Gastrocnemius medialis (tissue), 4 donors: ENCODE data around the gene UBE2J1.

Experiments used
- POLR2A ChIP-seq, 2 donors: fragments of 450-650 bp; IDR thresholded peaks; one replicate each; pipeline ENCODE4 v1.6.1; 2017; ENCODE audit warnings: antibody characterized with exemption in 2 of 2, mild to moderate bottlenecking in 2 of 2, moderate library complexity in 2 of 2
- TF ChIP-seq, protein P1 (sequence below), 5 experiments: fragments of 450-650 bp in 3 of 5; fragments of 200-600 bp in 2 of 5; sonication (generic) in 2 of 5; IDR thresholded peaks in 4 of 5; conservative IDR thresholded peaks in 1 of 5; 1 replicate in 4 of 5; 2 replicates in 1 of 5; pipeline ENCODE4 v1.5.1; 2016 to 2019; ENCODE audit warnings: antibody characterized with exemption in 5 of 5, mild to moderate bottlenecking in 3 of 5, moderate library complexity in 3 of 5

DNA sequence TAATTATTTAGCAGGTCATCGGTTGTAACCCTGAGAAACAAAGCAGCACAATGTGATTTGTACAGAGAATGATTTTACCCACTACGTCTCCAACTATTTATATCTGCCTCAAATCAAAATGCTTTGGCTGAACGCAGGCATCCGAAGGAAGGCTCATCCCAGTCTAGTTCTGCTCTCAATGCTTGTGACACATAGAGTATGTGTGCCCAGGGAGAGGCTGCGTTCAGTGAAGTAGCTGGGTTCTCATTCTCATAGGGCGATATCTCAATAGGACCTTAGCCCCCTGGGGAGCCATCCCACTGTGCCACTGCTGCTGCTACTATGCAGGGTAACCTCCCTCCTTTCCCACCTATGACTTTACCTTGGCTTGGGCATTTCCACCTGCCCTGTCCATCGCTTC, 37.8 kb downstream of the UBE2J1 start:
- TF ChIP-seq, protein P1, sequence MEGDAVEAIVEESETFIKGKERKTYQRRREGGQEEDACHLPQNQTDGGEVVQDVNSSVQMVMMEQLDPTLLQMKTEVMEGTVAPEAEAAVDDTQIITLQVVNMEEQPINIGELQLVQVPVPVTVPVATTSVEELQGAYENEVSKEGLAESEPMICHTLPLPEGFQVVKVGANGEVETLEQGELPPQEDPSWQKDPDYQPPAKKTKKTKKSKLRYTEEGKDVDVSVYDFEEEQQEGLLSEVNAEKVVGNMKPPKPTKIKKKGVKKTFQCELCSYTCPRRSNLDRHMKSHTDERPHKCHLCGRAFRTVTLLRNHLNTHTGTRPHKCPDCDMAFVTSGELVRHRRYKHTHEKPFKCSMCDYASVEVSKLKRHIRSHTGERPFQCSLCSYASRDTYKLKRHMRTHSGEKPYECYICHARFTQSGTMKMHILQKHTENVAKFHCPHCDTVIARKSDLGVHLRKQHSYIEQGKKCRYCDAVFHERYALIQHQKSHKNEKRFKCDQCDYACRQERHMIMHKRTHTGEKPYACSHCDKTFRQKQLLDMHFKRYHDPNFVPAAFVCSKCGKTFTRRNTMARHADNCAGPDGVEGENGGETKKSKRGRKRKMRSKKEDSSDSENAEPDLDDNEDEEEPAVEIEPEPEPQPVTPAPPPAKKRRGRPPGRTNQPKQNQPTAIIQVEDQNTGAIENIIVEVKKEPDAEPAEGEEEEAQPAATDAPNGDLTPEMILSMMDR (IDR thresholded peaks at IDR 0.05 in 4 of 5, conservative IDR thresholded peaks at IDR 0.05 in 1 of 5), result no peak
- no peak for TF ChIP-seq POLR2A (IDR thresholded peaks at IDR 0.05)
